SK-N-SH (cell line): Measurements from ENCODE around the gene EFCAB11.

Experiments used
- CTCF ChIP-seq: fragments of 200-600 bp; sonication (generic); IDR thresholded peaks from 2 replicates; pipeline ENCODE4 v1.6.1; 2017; ENCODE audit warnings: antibody characterized with exemption, mild to moderate bottlenecking, moderate library complexity
- EP300 ChIP-seq, 2 experiments: IDR thresholded peaks; 2 replicates each; pipeline versions ENCODE4 v1.4.0 to v1.6.1; 2012; ENCODE audit warnings: borderline replicate concordance in 1 of 2, low read depth in 1 of 2, low read length in 1 of 2
- EZH2phosphoT487 ChIP-seq: fragments of 200-600 bp; sonication (generic); IDR thresholded peaks from 2 replicates; pipeline ENCODE4 v1.6.1; 2017; ENCODE audit warnings: low read depth, mixed run types, mild to moderate bottlenecking, antibody characterized with exemption, moderate library complexity, borderline replicate concordance
- JUND ChIP-seq: IDR thresholded peaks from 2 replicates; pipeline ENCODE4 v1.4.0; 2012
- MEF2A ChIP-seq: IDR thresholded peaks from 2 replicates; pipeline ENCODE4 v1.4.0; 2012; ENCODE audit warnings: low read depth, borderline replicate concordance
- NFIC ChIP-seq: IDR thresholded peaks from 2 replicates; pipeline ENCODE4 v1.4.0; 2012; ENCODE audit warnings: borderline replicate concordance
- POLR2AphosphoS5 ChIP-seq: IDR thresholded peaks from 2 replicates; pipeline ENCODE4 v1.6.1; 2012; ENCODE audit warnings: low read depth, low read length
- REST ChIP-seq: IDR thresholded peaks from 2 replicates; pipeline ENCODE4 v1.6.1; 2012; ENCODE audit warnings: mild to moderate bottlenecking, low read depth, low read length, moderate library complexity
- SIN3A ChIP-seq: IDR thresholded peaks from 2 replicates; pipeline ENCODE4 v1.6.1; 2012; ENCODE audit warnings: low read depth, mild to moderate bottlenecking, low read length, moderate library complexity, borderline replicate concordance

- TF ChIP-seq CTCF (no peak), NFIC (no peak), POLR2AphosphoS5 (no peak), EP300 (IDR thresholded peaks at IDR 0.05; ENCODE audit: borderline replicate concordance in 1 of 2, low read depth in 1 of 2, low read length in 1 of 2) (no peak), MEF2A (no peak), SIN3A (no peak), EZH2phosphoT487 (no peak), REST (no peak), JUND (no peak)
Measured at GRCh38 chr14:89760086-89760485, 194.4 kb downstream of the EFCAB11 start.
